Measurements from ENCODE around the gene DBT.
"Not testable (repeated sequence)": the region's sequence is repeated elsewhere in the genome, so short reads cannot be mapped to it uniquely, and the experiment has no call there.

Gene DBT

DNA sequence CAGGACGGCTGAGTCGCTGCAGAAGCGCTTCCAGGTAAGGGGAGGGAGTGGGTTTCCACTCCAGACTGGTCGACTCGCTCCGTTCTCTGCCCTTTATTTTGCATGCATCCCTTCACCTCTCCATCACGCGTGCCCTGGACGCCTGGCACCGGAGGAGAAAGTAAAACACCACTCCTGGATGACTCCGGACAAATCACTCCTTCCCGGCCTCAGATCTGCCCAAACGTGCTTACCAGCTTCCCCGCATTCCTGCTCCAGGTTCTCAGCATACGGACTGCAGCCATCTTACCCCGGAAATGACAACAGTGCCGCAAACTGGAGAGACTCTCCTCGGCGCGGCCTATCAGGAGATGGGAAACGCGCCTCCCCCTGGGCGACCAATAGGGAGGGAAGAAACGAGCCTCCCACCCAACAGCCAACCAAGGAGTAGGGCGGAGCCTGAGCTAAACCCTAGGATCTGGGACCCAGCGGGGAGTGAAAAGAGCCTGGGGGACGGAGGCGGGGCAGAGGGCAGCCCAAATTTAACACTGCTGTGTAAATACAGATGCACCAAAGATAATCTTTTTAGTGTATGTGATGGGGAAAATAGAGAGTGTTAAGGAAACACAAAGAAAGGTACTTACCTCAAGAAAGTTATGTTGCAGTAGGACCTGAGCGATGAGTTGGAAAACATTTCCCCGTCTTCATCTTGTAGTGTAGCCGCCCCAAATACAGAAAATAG lies at the start of gene DBT:
Gene DBT, minus strand, starts transcription at position 298 of the 721 bp plus-strand sequence. Its CDS starts 14 bp downstream, at position 284.
- DNase-seq = peak; percentile 58

DNA sequence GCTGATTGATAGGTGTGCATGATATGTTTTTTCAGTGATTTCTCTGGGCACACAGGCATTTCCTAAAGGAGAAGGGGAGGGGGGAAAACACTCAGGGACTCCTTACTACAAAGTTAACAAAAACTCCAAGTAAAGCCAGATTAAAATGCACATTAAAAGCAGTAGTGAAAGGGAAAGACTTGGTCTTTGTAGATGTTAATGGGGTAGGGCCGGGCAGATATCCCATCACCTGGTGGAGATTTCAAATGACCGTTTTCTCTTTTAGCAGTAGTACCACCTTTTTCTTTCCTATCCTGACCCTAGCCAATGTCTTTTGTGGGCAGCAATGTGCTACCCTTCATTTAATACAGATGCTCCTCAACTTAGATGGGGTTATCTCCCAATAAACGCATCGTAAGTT lies 48.9 kb upstream of the DBT start:
- DNase-seq = no peak

DNA sequence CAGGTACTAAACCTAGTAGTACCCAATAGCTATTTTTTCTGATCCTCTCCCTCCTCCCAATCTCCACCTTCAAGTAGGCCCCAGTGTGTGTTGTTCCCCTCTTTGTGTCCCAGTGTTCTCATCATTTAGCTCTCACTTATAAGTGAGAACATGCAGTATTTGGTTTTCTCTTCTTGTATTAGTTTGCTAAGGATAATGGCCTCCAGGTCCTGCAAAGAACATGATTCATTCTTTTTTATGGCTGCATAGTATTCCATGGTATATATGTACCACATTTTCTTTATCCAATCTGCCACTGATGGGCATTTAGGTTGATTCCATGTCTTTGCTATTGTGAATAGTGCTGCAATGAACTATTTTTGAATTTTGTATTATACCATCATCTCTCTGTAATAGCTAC lies 47.4 kb upstream of the DBT start:
- DNase-seq = not testable (repeated sequence)

DNA sequence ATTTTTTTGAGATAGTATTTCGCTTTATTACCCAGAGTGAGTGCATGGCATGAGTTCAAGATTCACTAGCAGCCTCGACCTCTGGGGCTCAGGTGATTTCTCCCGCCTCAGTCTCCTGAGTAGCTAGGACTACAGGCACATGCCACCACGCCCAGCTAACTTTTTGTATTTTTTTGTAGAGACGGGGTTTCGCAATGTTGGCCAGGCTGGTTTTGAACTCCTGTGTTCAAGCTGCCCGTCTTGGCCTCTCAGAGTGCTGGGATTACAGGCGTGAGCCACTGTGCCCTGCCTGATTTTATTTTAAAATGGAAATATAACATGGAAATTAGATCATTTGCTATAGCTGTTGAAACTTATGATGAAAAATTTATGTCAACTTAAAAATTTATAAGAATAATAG lies 46.5 kb upstream of the DBT start:
- DNase-seq = no peak

DNA sequence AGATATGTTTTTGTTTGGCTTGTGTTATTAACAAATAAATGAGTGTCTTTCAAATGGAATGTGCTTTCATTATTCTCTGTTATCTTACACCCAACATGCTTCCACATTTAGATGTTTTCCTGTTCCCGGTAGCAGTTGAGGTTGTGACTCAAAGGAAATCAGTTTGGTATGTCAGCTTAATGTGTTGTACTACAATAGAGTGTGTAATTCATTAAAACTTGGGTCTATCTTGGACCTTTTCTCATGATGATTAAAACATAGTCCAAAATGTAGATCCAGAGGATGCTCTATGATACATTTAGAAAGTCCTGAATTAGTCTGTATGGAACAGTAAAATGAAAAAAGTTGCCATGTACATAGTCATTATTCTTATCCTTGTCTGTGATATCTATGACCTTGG lies 43.1 kb upstream of the DBT start:
- DNase-seq = no peak

DNA sequence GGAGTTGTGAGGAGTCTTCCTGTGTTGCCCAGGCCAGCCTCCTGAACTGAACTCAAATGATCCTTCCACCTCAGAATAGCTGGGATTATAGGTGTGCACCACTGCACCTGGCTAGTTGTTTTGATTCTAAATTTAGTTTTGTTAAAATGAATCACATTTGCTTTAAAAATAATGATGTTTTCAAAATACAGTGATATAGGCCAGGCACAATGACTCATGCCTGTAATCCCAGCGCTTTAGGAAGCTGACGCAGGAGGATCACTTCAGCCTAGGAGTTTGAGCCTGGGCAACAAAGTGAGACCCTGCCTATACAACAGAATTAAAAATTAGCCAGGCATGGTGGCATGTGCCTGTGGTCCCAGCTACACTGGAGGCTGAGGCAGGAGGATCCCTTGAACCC lies 40.7 kb upstream of the DBT start:
- DNase-seq = no peak

DNA sequence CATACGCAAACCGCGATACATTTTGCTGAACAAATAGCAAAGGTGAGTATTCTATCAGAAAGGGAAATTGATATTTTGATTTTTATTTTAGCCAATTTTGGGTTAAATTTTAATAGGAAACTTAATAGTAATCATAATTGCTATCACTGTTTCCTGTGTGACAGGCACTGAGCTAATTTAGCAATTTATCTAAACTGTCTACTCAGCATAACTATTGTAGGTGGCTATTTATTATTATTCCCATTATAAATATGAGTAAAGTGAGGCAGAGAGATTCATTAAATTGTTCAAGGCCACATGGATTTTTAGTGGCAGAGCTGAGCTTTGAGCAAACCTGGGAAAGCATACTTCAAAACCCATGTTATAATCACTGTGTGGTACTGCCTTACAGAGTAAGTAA lies 37.5 kb upstream of the DBT start:
- no peak for DNase-seq

DNA sequence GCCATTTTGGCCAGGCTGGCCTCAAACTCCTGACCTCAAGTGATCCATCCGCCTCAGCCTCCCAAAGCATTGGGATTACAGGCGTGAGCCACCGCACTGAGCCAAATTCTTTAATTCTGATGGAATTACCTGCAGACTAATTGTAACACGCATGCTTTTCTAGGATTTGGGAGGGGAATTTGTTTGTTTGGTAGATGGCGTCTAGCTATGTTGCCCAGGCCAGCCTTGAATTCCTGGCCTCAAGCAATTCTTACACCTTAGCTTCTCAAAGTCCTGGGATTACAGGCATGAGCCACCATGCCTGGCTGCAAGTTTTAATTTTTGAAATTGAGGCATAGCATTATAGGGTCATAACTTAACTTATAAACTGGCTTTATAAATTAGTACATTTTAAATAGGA lies 35.0 kb upstream of the DBT start:
- no peak for DNase-seq

DNA sequence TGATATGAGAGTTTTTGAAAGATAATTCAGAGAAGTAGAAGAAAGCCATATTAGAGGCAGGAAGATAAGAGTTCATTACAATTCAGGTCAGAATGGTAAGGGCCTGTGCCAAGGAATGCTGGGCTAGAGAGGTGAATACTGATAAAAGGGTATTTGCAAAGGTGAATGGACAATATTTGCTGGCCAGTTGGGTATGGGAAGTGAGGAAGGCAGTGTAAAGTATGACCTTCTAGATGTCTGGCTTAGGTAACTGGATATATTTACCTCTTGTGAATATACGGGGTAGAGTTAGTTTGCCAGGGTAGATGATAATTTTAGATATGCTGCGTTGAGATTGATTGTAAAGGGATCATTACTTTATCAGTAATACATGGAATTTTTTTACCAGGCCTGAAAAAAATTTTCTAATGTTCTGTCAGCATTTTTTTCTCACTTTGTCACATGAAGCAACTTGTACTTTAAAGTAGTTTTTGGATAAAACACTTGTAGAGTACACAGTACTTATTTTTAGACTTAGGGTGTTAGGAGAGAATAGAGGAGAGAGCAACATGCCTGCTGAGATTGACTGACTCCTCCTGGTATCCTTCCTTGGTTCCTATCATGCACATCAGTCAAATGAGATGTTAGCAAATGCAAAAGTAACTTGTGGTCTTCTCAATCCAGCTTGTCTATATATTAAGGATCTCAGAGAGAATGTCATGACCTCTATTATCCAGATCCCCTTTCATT lies 30.5 kb upstream of the DBT start:
- DNase-seq = no peak

DNA sequence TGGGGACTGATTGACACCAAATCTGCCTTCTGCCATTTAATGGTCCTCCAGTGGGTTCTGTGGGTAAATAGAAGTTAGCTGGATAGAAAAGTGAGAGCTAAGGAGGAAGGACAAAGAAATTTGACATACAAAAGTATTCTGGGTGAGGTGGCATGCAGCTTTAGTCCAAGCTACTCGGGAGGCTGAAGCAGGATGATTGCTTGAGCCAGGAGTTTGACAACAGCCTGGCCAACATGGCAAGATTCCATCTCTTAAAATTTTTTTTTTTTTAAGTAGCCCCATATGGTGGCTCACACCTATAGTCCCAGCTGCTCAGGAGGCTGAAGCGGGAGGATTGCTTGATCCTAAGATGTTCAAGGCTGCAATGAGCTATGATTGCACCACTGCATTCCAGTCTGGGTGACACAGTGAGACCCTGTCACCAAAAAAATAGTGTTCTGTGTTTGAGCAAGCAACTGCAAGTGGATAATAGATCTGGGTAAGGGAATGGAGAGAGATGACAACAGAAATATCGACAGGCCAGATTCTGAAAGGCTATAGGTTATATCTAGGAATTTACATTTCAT lies 29.8 kb upstream of the DBT start:
- no peak for DNase-seq

DNA sequence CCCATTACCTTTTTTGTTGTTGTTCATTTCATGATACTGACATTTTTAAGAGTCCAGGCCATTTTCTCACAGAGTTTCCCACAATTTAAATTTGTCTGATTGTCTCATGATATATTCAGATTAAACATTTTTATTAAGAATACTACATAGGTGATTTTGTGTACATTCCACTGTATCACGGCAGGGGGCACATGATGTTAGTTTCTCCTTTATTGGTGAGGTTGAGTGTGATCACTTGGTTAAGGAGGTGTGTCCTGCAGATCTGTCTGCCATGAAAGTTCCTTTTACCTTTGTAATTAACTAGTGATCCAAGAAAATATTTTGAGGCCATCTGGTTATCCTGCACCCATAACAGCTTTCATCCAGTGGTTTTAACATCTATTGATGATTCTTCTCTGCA lies 28.2 kb upstream of the DBT start:
- DNase-seq = no peak

DNA sequence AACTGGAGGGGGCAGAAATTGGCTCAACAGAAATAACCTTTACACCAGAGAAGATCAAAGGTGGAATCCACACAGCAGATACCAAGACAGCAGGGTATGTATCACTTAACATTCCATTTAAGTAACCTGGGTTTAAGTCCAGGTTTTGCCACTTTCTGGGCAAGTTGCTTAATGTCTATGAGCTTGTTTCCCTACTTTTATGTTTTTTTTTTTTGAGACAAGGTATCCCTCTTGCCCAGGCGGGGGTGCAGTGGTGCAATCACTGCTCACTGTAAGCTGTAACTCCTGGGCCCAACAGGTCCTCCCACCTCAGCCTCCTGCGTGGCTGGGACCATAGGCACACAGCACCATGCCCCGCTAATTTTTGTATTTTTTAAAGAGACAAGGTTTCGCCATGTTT lies 18.6 kb upstream of the DBT start:
- no peak for DNase-seq

DNA sequence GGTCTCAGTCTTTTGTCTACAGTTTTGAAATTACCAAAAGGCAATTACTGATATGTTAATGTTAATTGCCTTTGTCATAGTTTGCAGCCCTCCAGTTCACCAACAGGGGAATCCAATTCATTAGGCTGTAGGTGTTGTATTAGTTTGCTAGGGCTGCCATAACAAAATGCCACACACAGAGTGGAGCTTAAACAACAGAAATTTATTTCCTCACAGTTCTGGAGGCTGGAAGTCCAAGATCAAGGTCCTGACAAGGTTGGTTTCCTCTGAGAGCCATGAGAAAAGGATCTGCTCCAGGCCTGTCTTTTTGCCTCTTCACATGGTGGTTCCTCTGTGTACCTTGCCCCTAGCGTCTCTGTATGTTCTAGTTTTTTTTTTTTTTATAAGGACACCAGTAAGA lies 17.6 kb upstream of the DBT start:
- no peak for DNase-seq

DNA sequence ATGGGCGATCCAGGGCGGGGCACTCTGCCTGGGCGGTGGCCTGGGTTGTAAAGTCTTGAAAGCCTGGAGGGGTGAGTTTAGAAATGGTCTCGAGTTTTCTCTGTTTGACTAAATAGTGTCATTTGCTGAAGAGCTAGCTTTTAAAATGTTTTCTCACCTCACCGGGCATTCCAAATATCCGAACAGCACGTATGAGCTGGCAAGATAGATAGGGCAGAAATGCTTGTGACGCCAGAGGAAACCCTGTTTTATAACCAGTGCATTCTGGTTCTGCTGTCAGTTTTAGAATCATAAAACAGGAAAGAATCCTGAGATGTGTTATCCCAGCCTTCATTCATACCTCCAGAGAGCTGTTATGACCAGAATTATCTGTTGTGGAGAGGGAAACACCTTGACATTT lies 17.1 kb upstream of the DBT start:
- DNase-seq = no peak

DNA sequence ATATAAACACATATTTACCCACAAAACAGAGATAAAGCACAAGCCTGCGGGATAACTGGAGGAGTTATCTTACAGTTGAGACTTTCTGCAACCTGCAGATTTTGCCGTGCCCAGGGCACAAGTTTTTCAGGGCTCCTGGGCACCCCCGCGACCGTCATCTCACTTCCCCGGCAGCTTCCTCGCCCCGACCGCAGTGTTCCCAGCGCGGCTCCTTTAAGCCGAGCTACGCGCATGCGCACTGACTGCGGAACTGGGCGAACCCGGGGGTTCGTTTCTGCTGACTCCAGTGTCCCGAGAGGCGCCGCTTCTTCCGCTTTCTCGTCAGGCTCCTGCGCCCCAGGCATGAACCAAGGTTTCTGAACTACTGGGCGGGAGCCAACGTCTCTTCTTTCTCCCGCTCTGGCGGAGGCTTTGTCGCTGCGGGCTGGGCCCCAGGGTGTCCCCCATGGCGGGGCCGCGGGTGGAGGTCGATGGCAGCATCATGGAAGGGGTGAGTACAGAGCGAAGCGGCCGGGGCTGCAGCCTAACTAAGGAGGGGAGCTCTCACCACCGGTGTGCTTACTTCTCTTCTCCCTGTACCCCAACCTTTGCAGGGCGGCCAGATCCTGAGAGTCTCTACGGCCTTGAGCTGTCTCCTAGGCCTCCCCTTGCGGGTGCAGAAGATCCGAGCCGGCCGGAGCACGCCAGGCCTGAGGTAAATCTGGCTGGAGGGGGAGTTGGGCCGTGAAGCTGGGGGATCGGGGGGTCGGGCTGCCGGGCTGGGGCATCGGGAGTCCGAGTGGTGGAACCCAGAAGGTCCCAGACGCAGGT lies 16.5 kb upstream of the DBT start, which contains the start of gene RTCA:
Gene RTCA, plus strand, starts transcription at position 286 of the 810 bp plus-strand sequence. Its CDS starts 160 bp downstream, at position 446.
- peak; percentile 6 for DNase-seq

DNA sequence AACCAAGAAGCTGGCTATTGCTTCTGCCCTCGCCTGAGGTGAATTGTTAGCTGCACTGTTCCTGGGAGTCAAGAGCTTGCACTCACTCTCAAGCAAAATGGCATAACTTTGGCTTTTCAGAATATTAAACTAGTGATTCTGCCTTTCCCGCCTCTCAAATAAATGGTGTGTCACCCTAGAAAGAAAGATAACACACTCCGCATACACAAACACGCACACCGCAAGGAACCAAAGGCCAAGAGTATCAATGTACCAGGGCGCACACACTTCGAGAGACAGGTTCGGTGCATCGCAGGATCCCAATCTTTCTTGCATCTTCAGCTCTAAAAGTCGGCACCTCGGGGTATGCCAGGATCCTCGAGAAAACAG lies 15.9 kb upstream of the DBT start:
- no peak for DNase-seq

DNA sequence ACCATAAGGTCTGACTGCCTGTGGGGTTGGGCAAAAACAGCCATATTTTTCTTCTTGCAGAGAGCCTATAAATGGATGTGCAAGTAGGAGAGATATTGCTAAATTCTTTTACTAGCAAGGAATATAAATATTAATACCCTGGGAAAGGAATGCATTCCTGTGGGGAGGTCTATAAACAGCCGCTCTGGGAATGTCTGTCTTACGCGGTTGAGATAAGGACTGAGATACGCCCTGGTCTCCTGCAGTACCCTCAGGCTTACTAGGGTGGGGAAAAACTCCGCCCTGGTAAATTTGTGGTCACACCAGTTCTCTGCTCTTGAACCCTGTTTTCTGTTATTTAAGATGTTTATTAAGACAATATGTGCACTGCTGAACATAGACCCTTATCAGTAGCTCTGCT lies 14.4 kb upstream of the DBT start:
- DNase-seq = not testable (repeated sequence)

DNA sequence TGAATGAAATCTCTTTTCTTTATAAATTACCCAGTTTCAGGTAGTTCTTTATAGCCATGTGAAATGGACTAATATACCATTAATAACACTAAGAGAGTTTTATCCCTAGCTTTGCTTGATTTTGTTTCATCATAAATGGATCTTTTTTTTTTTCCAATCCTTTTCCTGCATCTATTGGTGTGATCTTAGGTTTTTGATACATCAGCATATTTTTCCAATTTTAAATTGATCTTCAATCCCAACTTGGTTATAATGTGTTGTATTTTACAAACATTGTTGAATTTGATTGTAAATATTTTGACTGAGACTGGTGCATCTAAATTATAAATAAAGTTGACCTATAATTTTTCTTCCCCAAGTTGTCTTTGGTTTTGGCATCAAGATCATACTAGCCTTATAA lies 12.1 kb upstream of the DBT start:
- DNase-seq = no peak

DNA sequence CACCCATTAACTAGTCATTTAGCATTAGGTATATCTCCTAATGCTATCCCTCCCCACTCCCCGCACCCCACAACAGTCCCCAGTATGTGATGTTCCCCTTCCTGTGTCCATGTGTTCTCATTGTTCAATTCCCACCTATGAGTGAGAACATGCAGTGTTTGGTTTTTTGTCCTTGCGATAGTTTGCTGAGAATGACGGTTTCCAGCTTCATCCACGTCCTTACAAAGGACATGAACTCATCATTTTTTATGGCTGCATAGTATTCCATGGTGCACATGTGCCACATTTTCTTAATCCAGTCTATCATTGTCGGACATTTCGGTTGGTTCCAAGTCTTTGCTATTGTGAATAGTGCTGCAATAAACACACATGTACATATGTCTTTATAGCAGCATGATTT lies 8.8 kb upstream of the DBT start:
- DNase-seq = not testable (repeated sequence)

DNA sequence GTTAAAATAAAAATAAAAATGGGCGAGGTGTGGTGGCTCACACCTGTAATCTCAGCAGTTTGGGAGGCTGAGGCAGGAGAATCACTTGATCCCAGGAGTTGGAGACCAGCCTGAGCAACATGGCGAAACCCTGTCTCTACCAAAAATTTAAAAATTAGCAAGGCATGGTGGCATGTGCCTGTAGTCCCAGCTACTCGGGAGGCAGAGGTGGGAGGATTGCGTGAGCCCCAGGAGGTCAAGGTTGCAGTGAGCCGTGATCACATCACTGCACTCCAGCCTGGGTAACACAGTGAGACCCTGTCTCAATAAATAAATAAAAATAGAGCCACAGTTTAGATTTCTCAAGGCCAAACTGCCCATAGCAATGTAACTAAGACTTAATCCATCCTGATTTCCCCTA lies 6.6 kb upstream of the DBT start:
- DNase-seq = not testable (repeated sequence)

DNA sequence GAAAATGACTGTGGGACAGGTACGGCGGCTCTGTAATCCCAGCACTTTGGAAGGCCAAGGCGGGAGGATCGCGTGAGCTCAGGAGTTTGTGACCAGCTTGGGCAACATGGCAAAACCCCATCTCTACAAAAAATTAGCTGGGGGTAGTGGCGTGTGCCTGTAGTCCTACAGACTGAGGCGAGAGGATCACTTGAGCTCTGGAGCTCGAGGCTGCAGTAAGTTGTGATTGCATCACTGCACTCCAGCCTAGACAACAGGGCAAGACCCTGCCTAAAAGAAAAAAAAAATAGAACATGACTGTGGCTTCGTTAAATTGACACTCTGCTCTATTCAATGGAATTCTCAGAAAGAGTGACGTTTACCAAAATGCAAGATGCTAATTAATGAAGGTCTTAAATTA lies 3.9 kb upstream of the DBT start:
- DNase-seq = no peak

DNA sequence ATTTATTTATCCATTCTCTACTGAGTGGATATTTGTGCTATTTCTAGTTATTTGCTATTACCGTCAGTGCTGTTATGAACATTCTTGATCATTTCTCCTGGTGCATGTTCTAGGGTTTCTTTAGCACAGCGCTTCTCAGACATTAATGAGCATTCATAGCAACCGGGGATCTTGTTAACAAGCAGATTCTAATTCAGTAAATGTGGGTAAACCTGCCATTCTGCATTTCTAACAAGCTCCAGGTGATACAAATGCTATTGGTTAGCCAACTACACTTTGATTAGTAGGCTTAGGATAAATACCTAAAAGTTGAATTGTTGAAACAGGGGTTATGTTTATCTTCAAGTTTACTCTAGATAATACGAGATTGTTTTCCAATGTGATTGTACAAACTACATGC lies 3.3 kb upstream of the DBT start:
- no peak for DNase-seq

DNA sequence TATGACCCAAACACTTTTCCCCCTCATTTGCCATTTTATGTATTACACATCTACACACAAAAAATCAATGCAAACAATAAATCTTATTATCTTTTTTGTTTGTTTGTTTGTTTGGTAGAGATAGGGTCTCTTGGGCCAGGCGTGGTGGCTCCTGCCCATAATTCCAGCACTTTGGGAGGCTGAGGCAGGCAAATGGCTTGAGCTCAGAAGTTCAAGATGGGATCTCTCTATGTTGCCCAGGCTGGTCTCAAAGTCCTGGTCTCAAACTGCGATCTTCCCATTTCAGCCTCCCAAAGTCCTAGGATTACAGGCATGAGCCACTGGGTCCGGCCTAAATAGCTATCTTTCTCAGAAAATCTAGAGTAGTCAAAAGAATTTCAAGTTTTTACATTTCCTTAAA lies 1.2 kb upstream of the DBT start:
- DNase-seq = no peak

DNA sequence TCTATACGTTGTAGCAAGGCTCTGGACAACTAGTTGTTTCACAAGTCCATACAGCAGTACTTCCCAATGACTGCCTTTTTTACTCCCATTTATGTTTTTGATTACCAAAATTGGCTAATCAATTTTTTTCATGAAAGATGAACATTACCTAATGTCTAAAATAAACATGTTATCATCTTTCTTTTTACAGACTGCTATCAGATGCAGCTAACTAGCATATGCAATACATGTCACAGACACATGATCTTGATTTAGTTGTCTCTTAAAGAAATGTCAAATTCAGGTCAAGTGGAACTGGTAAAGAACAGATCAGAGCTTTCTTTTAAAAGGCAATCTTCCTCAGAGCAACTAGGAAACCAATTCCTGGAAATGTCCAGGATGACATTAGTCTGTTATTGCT lies 630 bp upstream of the DBT start:
- DNase-seq = no peak
